Lower leg skin (tissue), 3 donors: ENCODE results near the gene NRXN3.

Experiments
- POLR2A ChIP-seq, 2 donors: fragments of 450-650 bp; IDR thresholded peaks; one replicate each; pipeline ENCODE4 v1.6.1; 2016 to 2017; ENCODE audit warnings: antibody characterized with exemption in 2 of 2, mild to moderate bottlenecking in 1 of 2, moderate library complexity in 1 of 2
- TF ChIP-seq, protein P1 (sequence below), 3 donors: fragments of 450-650 bp; IDR thresholded peaks; one replicate each; pipeline ENCODE4 v1.5.1; 2016; ENCODE audit warnings: antibody characterized with exemption in 3 of 3, mild to moderate bottlenecking in 3 of 3, moderate library complexity in 2 of 3

DNA sequence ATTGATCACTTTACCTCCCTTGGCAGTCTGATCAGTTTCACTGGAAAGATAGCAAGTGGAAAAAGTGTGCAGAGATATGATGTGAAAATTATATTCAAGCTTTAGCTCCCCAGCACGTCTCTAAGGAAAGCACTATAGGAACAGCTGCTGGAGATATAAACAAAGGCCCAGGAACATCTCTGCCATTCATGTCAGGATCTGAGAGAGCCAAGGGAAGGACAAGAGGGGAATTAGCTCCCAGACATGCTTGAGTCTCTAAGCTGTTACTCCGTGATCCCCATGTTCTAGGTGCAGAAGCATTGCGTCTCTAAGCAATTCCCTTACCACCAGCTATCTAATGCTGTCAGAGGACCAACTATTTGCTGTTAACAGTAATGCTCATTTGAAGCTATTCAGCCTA, 1341.0 kb downstream of the NRXN3 start:
- TF ChIP-seq, protein P1, sequence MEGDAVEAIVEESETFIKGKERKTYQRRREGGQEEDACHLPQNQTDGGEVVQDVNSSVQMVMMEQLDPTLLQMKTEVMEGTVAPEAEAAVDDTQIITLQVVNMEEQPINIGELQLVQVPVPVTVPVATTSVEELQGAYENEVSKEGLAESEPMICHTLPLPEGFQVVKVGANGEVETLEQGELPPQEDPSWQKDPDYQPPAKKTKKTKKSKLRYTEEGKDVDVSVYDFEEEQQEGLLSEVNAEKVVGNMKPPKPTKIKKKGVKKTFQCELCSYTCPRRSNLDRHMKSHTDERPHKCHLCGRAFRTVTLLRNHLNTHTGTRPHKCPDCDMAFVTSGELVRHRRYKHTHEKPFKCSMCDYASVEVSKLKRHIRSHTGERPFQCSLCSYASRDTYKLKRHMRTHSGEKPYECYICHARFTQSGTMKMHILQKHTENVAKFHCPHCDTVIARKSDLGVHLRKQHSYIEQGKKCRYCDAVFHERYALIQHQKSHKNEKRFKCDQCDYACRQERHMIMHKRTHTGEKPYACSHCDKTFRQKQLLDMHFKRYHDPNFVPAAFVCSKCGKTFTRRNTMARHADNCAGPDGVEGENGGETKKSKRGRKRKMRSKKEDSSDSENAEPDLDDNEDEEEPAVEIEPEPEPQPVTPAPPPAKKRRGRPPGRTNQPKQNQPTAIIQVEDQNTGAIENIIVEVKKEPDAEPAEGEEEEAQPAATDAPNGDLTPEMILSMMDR (IDR thresholded peaks at IDR 0.05), result no peak
- TF ChIP-seq POLR2A (IDR thresholded peaks at IDR 0.05), result no peak
